ENCODE data around the gene GFRA1. TPM values are rescaled to one million over a fixed set of nuclear protein-coding genes. Genes with fewer than 3 reads are reported as not detected.

Gene GFRA1
- total and polyA plus RNA-seq, 2 of the 8 experiments (the other 6 are each of a cell fraction or from before 2014, with no cell fraction given), result 1.1 to 2.0 TPM

DNA sequence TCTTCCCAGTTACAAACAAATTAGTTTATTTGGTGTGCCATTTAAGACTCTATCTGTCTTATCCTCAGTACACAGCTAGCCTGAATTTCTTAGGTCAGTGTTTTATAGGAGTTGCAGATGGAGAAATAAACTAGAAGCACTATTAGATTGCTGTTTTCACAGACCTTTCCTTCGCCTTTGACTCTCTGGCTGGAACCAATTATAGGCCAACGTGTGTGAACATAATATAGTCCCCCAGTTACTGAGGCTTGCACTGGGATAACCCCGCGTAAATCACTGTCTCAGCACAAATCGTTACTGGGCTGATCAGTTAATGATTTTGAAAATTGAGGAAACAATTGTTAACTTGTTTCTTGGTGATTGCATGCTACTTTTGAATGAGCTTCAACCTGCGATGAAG is 233.4 kb downstream of the GFRA1 start:
- Histone ChIP-seq H3K23me2 (ENCODE audit: low read depth, low read length) (no peaks in the 10 kb centered on the region), H3K56ac (replicated peaks; ENCODE audit: insufficient read length, low read depth, low read length) (no peak overlapping the region), H2AFZ (ENCODE audit: low read length) (no peak overlapping the region), H2BK15ac (ENCODE audit: low read length) (no peak overlapping the region), H3K14ac (ENCODE audit: insufficient read length) (no peak overlapping the region), H3K23ac (ENCODE audit: insufficient read length) (no peak overlapping the region), H3K79me2 (ENCODE audit: control insufficient read depth in 1 of 2, insufficient read depth in 2 of 2, low read length in 2 of 2) (no peaks in the 10 kb centered on the region), H3K9me3 (ENCODE audit: insufficient read depth in 2 of 2, low read depth in 1 of 2, low read length in 1 of 2) (no peaks in the 10 kb centered on the region), H4K5ac (ENCODE audit: insufficient read length, low read depth, low read length) (no peak overlapping the region), H3K18ac (ENCODE audit: extremely low read depth, low read length) (no peak overlapping the region), H3K4me2 (ENCODE audit: insufficient read depth in 1 of 2, low read depth in 2 of 2, low read length in 2 of 2) (no peak overlapping the region), H3K27me3 (replicated peaks in 1 of 4; ENCODE audit: control insufficient read depth in 3 of 4, extremely low read depth in 1 of 4, insufficient read depth in 3 of 4, low read length in 3 of 4) (no peaks in the 10 kb centered on the region), H2BK120ac (replicated peaks; ENCODE audit: low read depth, low read length) (no peak overlapping the region), H2BK20ac (ENCODE audit: low read length) (no peak overlapping the region), H3K27ac (ENCODE audit: low read depth, low read length) (no peak overlapping the region), H3K4ac (replicated peaks; ENCODE audit: insufficient read length, low read depth, low read length) (no peak overlapping the region), H4K8ac (ENCODE audit: extremely low read depth, insufficient read depth, low read length) (no peak overlapping the region), H4K91ac (replicated peaks; ENCODE audit: insufficient read length, low read length) (no peak overlapping the region), H3K4me1 (replicated peaks in 1 of 4; ENCODE audit: control insufficient read depth in 3 of 4, insufficient read depth in 4 of 4, low read length in 3 of 4) (no peaks in the 10 kb centered on the region), H4K20me1 (replicated peaks in 1 of 2; ENCODE audit: control insufficient read depth in 1 of 2, insufficient read depth in 2 of 2, low read length in 2 of 2) (no peaks in the 10 kb centered on the region), H3K79me1 (ENCODE audit: low read depth, low read length) (no peaks in the 10 kb centered on the region), H3K36me3 (ENCODE audit: control insufficient read depth in 2 of 4, insufficient read depth in 4 of 4, low read length in 3 of 4) (no peaks in the 10 kb centered on the region), H3K4me3 (ENCODE audit: extremely low read depth in 1 of 4, insufficient read depth in 2 of 4, low read depth in 3 of 4, low read length in 4 of 4) (no peak overlapping the region), H2AK5ac (ENCODE audit: low read depth, low read length) (no peak overlapping the region), H2BK12ac (ENCODE audit: low read depth, low read length) (no peak overlapping the region), H3K9ac (replicated peaks in 1 of 4; ENCODE audit: extremely low read depth in 1 of 4, low read depth in 3 of 4, low read length in 3 of 4) (no peak overlapping the region), H2BK5ac (ENCODE audit: low read depth, low read length) (no peak overlapping the region)
- no peak for TF ChIP-seq CHD1 (IDR thresholded peaks at IDR 0.05; ENCODE audit: low read depth, low read length)
- TF ChIP-seq HDAC2 (IDR thresholded peaks at IDR 0.05; ENCODE audit: borderline replicate concordance in 1 of 2, low read depth in 2 of 2, low read length in 2 of 2), result no peak
- TF ChIP-seq FOSL1 (IDR thresholded peaks at IDR 0.05; ENCODE audit: insufficient read depth, low read depth, low read length), result no peak
- TF ChIP-seq NRF1 (IDR thresholded peaks at IDR 0.05; ENCODE audit: low read depth, low read length), result no peak
- no peak for TF ChIP-seq ZNF274 (IDR thresholded peaks at IDR 0.05; ENCODE audit: borderline replicate concordance, extremely low read depth, low read length)
- TF ChIP-seq POU5F1 (IDR thresholded peaks at IDR 0.05; ENCODE audit: low read depth, low read length), result no peak
- no peak for TF ChIP-seq SIX5 (IDR thresholded peaks at IDR 0.05; ENCODE audit: low read depth, low read length)
- TF ChIP-seq TBP (IDR thresholded peaks at IDR 0.05; ENCODE audit: low read depth, low read length), result no peak
- no peak for TF ChIP-seq BRCA1 (IDR thresholded peaks at IDR 0.05; ENCODE audit: low read depth, low read length)
- DNase-seq (ENCODE audit: low read depth in 1 of 2, low spot score in 2 of 2) (no peak), FAIRE-seq (no peak)
- POLR2A ChIA-PET (ENCODE audit: partially characterized antibody), result no interaction called here
- WGBS, 2 experiments (ENCODE audit: extremely low coverage in 1 of 2, insufficient coverage in 1 of 2, insufficient read length in 1 of 2, insufficient replicate concordance in 2 of 2, low coverage in 1 of 2, low lambda C conversion rate in 2 of 2, missing lambda C conversion rate in 1 of 2), result 88% methylated on average over 6 of the region's 6 CpGs; no CpG with 5 or more reads in 1 of the 2 experiments
- CTCF ChIA-PET (ENCODE audit: partially characterized antibody), result interaction anchor here (0.8 to 1.1 kb wide), 5 partner anchors 15 to 192 kb away, joined by 3 read pairs; no protein-coding TSS in a partner anchor
